Measurements from ENCODE around the gene TPD52L1.

DNA sequence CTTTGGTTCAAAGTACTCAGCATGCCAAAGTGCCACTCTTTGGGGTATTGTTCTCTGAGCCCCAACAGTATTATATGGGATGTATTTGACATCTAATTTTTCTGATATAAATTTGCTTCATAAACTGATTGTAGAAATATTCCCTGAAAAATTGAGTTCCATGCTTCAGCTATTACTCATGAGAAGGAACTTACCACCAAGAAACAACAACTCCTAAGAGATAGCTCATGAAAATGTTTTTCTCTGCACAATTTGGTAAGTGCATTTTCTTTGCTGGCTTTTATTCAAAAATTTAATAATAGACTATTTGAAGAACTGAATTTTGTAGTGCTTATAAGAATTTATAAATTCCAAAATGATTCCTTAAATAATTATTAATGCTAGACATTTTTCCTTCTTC is 12.8 kb upstream of the TPD52L1 start:
- TF ChIP-seq HDAC2 (IDR thresholded peaks at IDR 0.05) (no peak), NFXL1 (IDR thresholded peaks at IDR 0.05; ENCODE audit: borderline replicate concordance) (no peak), EP300 (IDR thresholded peaks at IDR 0.05; ENCODE audit: borderline replicate concordance in 1 of 2, control insufficient read depth in 1 of 2, low read depth in 2 of 2, low read length in 2 of 2) (no peak), CEBPB (IDR thresholded peaks at IDR 0.05; ENCODE audit: borderline replicate concordance in 1 of 2, low read depth in 2 of 2, low read length in 2 of 2) (no peak), MAX (IDR thresholded peaks at IDR 0.05; ENCODE audit: low read depth, low read length) (no peak), SP1 (IDR thresholded peaks at IDR 0.05; ENCODE audit: low read depth, low read length) (no peak)
- TF ChIP-seq, protein P1, sequence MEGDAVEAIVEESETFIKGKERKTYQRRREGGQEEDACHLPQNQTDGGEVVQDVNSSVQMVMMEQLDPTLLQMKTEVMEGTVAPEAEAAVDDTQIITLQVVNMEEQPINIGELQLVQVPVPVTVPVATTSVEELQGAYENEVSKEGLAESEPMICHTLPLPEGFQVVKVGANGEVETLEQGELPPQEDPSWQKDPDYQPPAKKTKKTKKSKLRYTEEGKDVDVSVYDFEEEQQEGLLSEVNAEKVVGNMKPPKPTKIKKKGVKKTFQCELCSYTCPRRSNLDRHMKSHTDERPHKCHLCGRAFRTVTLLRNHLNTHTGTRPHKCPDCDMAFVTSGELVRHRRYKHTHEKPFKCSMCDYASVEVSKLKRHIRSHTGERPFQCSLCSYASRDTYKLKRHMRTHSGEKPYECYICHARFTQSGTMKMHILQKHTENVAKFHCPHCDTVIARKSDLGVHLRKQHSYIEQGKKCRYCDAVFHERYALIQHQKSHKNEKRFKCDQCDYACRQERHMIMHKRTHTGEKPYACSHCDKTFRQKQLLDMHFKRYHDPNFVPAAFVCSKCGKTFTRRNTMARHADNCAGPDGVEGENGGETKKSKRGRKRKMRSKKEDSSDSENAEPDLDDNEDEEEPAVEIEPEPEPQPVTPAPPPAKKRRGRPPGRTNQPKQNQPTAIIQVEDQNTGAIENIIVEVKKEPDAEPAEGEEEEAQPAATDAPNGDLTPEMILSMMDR (IDR thresholded peaks at IDR 0.05 in 2 of 3, conservative IDR thresholded peaks at IDR 0.05 in 1 of 3; ENCODE audit: control insufficient read depth in 2 of 3, extremely low read depth in 1 of 3, insufficient read depth in 1 of 3, low read depth in 3 of 3, low read length in 3 of 3), result no peak

All from GM12878 (cell line).